Glomerular endothelial cell (primary cell): Measurements from ENCODE around the gene SLC10A7. TPM values are rescaled to one million over a fixed set of nuclear protein-coding genes. Genes with fewer than 3 reads are reported as not detected.

Source experiments
- DNase-seq: peaks from one replicate; pipeline ENCODE4 v3.0.0-alpha.2; 2011; ENCODE audit warnings: low read depth, low spot score; ENCODE audit errors: extremely low read depth
- total RNA-seq: library from RNA; depleted of rRNA; stranded (reverse); fragments of >200 nt; gene quantifications from 2 replicates; pipeline ENCODE4 v1.2.3, GENCODE V29; 2015

The SLC10A7 gene, protein sequence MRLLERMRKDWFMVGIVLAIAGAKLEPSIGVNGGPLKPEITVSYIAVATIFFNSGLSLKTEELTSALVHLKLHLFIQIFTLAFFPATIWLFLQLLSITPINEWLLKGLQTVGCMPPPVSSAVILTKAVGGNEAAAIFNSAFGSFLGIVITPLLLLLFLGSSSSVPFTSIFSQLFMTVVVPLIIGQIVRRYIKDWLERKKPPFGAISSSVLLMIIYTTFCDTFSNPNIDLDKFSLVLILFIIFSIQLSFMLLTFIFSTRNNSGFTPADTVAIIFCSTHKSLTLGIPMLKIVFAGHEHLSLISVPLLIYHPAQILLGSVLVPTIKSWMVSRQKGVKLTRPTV
- total RNA-seq, result 5.4 and 12.4 TPM in 2 replicates

DNA sequence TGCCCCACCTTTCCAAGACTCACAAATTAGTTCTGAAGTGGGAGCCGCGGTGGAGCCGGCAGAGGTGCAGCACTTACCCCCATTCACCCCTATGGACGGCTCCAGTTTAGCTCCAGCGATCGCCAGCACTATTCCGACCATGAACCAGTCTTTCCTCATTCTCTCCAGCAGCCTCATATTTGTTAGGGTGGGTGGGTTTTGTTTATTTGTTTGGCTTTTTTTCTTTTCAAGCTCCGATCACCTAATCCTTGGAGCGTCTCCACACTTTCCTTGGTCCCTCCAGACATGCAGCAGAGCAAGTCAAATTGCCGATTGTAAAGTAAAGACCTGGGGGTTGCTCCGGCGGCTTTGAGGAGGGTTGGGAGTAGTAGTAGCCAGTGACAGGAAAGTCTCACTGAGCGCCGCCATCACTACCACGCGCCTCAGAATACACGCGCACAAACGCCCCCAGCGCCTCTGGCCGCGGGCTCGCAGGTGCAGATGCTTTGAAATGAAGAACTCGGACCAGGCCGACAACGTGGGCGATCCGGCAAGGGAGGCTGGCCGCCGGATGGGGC lies at the start of gene SLC10A7:
SLC10A7 (minus strand) TSS at position 400 of the 557 bp plus-strand sequence; CDS start at position 177, 223 bp downstream.
- DNase-seq, result no peak

DNA sequence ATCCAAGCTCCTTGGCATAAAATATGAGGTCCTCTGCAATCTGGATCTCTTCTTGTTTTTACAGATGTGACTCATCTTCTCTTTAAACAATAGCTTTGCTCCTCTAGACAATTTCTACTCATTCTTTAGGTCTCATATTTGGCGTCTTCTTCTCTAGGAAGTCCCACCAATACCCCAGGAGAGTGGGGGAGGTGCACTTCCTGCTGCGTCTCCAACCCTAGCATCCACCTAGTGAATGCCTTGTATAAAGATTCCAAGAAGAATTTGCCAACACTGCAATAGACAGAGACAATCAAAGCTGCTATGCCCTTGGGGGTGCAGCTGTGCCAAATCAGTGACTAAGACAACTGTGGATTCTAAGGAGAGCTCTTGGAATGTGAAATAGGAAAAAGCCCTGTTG lies 45.7 kb upstream of the SLC10A7 start:
- DNase-seq, result no peak

- DNase-seq, result no peak
Measured at GRCh38 chr4:146564492-146564891, 42.8 kb upstream of the SLC10A7 start.

GRCh38 chr4:146550161-146550560 lies 28.4 kb upstream of the SLC10A7 start:
- DNase-seq, result no peak

DNA sequence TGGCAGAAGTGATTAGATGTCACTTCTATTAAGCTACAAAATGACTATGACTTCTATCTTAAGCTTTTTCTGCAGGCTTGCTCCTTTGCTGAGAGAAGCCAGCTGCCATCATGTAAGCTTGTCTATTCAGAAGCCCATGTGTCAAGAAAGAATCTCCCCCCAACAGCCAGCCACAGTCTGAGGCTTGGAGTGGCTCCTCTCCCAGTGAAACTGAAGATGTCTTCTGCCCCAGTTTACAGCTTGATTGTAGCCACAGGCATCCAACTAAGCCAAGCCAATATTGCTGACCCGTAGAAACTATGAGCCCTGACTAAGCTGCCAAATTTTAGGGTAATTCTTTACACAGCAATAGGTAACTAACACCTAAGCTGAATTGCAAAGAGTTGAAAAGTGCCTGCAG lies 26.7 kb upstream of the SLC10A7 start:
- DNase-seq, result no peak

GRCh38 chr4:146545102-146545501 lies 23.4 kb upstream of the SLC10A7 start:
- DNase-seq, result no peak

DNA sequence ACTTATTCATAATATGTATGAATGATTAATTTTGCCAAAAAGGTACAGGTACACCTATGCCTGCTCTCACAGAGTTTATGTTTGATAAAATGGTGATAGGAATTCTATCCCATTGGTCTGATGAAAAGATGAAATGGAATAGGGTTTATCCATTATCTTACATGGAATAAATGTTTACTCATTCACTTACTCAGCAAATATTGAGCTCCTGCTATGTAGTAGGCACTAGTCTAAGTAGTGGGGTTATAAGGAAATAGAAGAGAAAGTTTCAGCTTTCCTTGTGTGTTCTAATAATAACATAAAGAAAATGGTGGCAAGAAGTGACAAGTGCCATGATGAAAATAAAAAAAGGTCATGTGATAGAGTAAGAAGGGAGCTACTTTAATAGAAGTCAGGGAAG lies 12.4 kb upstream of the SLC10A7 start:
- no peak for DNase-seq

- no peak for DNase-seq
Measured at GRCh38 chr4:146525754-146526153, 4.0 kb upstream of the SLC10A7 start.

GRCh38 chr4:146524663-146525062 lies 2.9 kb upstream of the SLC10A7 start:
- DNase-seq, result no peak

DNA sequence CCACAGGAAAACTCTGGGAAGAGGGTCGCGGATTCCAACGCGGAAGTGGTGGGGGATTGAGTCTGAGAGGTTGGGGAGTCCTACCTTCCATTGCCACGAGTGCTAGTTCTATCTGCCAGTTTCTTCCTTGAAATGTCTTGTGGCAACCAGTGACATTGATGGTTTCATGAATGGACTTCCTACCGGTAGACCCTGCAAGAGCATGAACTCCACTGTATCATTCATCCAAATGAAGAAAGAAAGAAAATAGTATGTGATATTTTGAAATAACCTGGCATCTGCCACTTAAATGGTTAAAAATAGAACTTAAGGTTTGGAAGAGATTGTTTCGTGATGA lies 1.1 kb upstream of the SLC10A7 start:
- no peak for DNase-seq

GRCh38 chr4:146522098-146522868 lies 543 bp upstream of the SLC10A7 start:
- no peak for DNase-seq

DNA sequence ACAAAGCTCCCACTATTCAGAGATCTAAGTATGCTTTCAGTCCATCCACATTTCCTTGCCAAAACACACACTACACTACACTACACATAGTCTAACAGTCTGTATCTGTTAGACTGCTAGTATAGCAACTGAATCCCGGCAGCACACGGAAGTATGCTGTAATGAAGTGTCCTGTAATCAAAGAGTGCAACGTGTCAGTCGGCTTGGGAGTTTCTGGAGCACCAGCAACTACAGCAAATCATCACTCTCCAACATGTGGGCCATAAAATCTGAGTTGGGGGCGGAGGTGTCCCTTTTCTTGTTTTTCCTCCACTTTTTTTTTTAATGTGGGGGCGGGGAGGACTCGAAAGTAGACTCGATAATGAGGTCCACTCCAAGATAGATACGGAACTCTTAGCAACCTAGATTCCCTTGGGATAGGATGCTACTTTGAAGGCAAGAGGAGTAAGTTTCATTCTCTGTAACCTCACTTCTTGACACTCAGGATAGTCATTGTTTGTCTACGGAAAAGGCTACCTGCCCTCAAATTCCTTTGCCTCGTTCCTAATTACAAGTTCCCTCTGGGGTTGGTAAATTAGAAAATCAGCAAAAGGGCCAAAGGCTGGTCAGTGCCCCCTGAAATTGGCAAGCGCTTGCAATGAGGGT lies 722 bp downstream of the SLC10A7 start:
- DNase-seq, result no peak

- no peak for DNase-seq
Measured at GRCh38 chr4:146514651-146515357, 6.9 kb downstream of the SLC10A7 start.

DNA sequence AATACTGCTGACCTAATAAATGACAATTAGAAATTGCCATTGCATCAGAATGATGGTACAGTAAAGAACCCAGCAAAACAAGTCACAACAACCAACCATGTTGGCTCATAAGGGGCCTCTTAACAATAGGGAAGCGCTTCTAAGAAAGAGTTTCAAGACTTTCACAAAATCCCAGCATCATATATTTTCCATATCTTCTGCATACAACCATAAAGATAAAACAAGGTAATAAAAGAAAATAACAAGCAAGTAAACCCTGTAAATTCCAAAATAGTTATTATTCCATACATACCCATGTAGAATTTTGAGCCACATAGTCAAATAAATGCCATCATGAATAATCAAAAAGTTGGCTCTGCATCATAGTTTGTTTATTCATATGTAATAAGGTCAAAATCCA lies 8.2 kb downstream of the SLC10A7 start:
- DNase-seq, result no peak

GRCh38 chr4:146511381-146511780 lies 10.4 kb downstream of the SLC10A7 start:
- DNase-seq, result no peak

- DNase-seq, result no peak
Measured at GRCh38 chr4:146510942-146511341, 10.8 kb downstream of the SLC10A7 start.

DNA sequence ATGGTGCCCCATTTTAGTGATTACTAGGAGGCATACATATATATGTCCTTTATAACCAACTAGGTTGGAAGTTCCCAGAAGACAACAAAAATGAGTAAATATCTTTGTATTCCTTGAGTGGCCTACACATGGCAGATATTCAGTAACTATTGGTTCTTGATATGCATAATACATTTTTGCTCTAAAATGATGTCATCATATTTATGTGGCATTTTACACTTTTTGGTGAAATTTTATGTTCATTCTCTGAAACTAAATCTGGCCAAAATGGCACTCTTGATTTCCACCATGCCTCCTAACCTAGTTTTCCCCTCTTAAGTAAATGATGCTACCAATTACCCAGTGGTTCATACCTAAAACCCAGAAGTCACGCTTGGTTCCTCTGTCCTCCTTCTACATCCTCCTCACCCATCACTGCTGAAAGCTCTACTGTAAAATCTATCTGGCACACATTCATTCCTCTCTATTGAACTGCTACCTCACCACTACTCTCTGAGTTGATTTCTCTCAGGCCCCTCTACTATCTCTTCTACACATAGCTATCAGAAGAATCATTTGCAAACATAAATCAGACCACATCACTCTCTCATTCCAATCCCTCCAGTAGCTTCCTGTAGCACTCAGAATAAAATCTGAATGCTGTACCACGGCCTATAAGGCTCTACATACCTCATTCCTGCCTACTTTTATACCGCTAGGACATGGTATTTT lies 13.4 kb downstream of the SLC10A7 start:
- DNase-seq, result no peak

DNA sequence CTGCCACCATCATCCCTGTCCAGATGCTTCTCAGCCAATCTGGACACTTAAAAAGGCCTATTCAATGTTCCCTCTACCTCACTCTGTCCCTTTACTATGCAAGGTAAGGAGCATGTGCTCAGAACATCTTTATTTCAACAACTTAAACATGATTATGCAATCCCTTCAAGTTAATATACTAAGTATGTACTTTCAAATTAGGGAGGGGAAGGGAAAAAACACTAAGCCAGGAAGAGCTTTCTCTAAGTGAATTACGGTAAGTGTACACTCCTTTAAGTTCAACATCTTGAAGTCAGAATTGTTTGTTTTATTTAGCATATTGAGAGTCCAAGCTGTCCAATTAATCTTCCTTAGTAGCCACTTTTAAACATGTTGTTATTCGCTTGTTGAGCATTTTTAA lies 14.1 kb downstream of the SLC10A7 start:
- no peak for DNase-seq

- no peak for DNase-seq
Measured at GRCh38 chr4:146506272-146506671, 15.5 kb downstream of the SLC10A7 start.

DNA sequence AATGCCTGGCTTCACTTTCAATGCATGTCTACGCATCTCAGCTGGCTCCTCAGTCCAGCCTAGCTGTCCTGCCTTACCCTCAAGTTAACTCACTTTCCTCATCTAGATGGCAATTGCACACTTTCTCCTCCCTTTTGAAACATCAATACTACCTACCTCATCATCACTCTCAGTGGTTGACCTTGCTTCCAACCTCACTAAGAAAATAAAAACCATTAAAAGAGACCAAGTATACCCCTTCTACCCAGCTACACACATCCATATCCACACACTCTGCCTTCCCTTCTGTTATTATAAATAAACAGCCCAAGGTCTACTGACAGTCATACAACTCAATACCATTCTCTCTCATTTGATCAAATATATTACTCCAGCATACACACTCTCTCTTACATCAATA lies 21.5 kb downstream of the SLC10A7 start:
- no peak for DNase-seq
